ENCODE measurements around the gene FAM118B. TPM values are rescaled to one million over a fixed set of nuclear protein-coding genes. Genes with fewer than 3 reads are reported as not detected.

FAM118B gene
- total and polyA plus RNA-seq, 8 donors: 6.9 to 50.7 (median 23.5) TPM

- WGBS, 5 donors: 34 to 50% (median 45%) methylated on average over 9 of the region's 9 CpGs
- H3K27me3 ChIP-seq: no peaks in the 10 kb centered on the region
- intact Hi-C loops (cut with DNase I; ENCODE audit: low total_unique reads): loop anchor here (10.0 kb wide), 1 partner anchor 129 kb away; the partner anchor contains the start of gene CDON
- H3K36me3 ChIP-seq: peaks cover 30 to 91% (median 90%) of the 10 kb centered on the region in 4 donors
- no peak overlapping the region for H3K4me3 ChIP-seq
- TF ChIP-seq POLR2A (IDR thresholded peaks at IDR 0.05) (no peak), CTCF (IDR thresholded peaks at IDR 0.05) (peak in 5 of 7 experiments; percentile 47 to 78 (median 64)), POLR2AphosphoS5 (IDR thresholded peaks at IDR 0.05) (no peak)
- H3K4me1 ChIP-seq: peaks cover 0 to 17% (median 3%) of the 10 kb centered on the region in 4 donors
- H3K27ac ChIP-seq: no peak overlapping the region
- peaks cover 0 to 5% (median 0%) of the 10 kb centered on the region in 4 donors for H3K9me3 ChIP-seq
- DNase-seq: peak; percentile 34 to 81
Measured at GRCh38 chr11:126194121-126194543, 17.4 kb upstream of the FAM118B start.

- 77 to 96% (median 95%) methylated on average over 3 of the region's 3 CpGs for WGBS, 5 donors
- Histone ChIP-seq H3K4me3 (no peak overlapping the region), H3K36me3 (peaks cover 36 to 91% (median 90%) of the 10 kb centered on the region in 4 donors), H3K27ac (no peak overlapping the region), H3K9me3 (peaks cover 0 to 5% (median 0%) of the 10 kb centered on the region in 4 donors), H3K27me3 (no peaks in the 10 kb centered on the region), H3K4me1 (peaks cover 0 to 17% (median 3%) of the 10 kb centered on the region in 4 donors)
- DNase-seq: no peak
- TF ChIP-seq CTCF (IDR thresholded peaks at IDR 0.05) (no peak), EP300 (IDR thresholded peaks at IDR 0.05) (no peak), POLR2A (IDR thresholded peaks at IDR 0.05) (no peak), POLR2AphosphoS5 (IDR thresholded peaks at IDR 0.05) (no peak)
- intact Hi-C loops (cut with DNase I; ENCODE audit: low total_unique reads): loop anchor here (5.0 to 10.0 kb wide), 2 partner anchors 130 to 253 kb away; partner anchors contain the start of gene CDON
Measured at GRCh38 chr11:126195119-126195518, 16.5 kb upstream of the FAM118B start.

- Histone ChIP-seq H3K27ac (no peak overlapping the region), H3K36me3 (peaks cover 46 to 92% (median 91%) of the 10 kb centered on the region in 4 donors), H3K27me3 (no peaks in the 10 kb centered on the region), H3K9me3 (peaks cover 0 to 5% (median 0%) of the 10 kb centered on the region in 4 donors), H3K4me1 (peaks cover 0 to 17% (median 6%) of the 10 kb centered on the region in 4 donors), H3K4me3 (no peak overlapping the region)
- WGBS, 5 donors: 80 to 94% (median 82%) methylated on average over 7 of the region's 7 CpGs
- intact Hi-C loops (cut with DNase I; ENCODE audit: low total_unique reads): loop anchor here (5.0 to 10.0 kb wide), 2 partner anchors 133 to 255 kb away; partner anchors contain the start of gene CDON
- peak in 1 of 3 donors; percentile 13 for TF ChIP-seq POLR2AphosphoS5 (IDR thresholded peaks at IDR 0.05)
- no peak for TF ChIP-seq CTCF (IDR thresholded peaks at IDR 0.05)
- DNase-seq: peak in 1 of 2 donors; percentile 34
Measured at GRCh38 chr11:126197277-126197939, 14.2 kb upstream of the FAM118B start.

- intact Hi-C loops (cut with DNase I; ENCODE audit: low total_unique reads): loop anchor here (5.0 to 10.0 kb wide), 2 partner anchors 134 to 256 kb away; partner anchors contain the start of gene CDON
- DNase-seq: no peak
- 77 to 96% (median 81%) methylated on average over 5 of the region's 5 CpGs for WGBS, 5 donors
Measured at GRCh38 chr11:126198648-126199047, 12.9 kb upstream of the FAM118B start.

More at GRCh38 chr11:126198648-126199047, 12.9 kb upstream of the FAM118B start:
- Histone ChIP-seq H3K27me3 (no peaks in the 10 kb centered on the region), H3K27ac (no peak overlapping the region), H3K4me1 (peaks cover 0 to 18% (median 8%) of the 10 kb centered on the region in 4 donors), H3K36me3 (peaks cover 52 to 92% (median 91%) of the 10 kb centered on the region in 4 donors), H3K4me3 (no peak overlapping the region), H3K9me3 (peaks cover 0 to 5% (median 0%) of the 10 kb centered on the region in 4 donors)
- TF ChIP-seq POLR2AphosphoS5 (IDR thresholded peaks at IDR 0.05) (no peak), CTCF (IDR thresholded peaks at IDR 0.05) (no peak), POLR2A (IDR thresholded peaks at IDR 0.05) (no peak), EP300 (IDR thresholded peaks at IDR 0.05) (no peak)

All from stomach (tissue), 9 donors.